22Rv1 (cell line): ENCODE measurements around the gene BAX.

Experiments used
- H3K27ac ChIP-seq: fragments of 450-650 bp; 2 replicates; pipeline ENCODE4 v1.5.1; 2017
- CTCF ChIP-seq: fragments of 450-650 bp; IDR thresholded peaks from 2 replicates; pipeline ENCODE4 v1.5.1; 2017; ENCODE audit warnings: mild to moderate bottlenecking
- ZFX ChIP-seq: fragments of 450-650 bp; IDR thresholded peaks from 2 replicates; pipeline ENCODE4 v1.6.1; 2017; ENCODE audit warnings: antibody characterized with exemption, borderline replicate concordance

Gene BAX

DNA sequence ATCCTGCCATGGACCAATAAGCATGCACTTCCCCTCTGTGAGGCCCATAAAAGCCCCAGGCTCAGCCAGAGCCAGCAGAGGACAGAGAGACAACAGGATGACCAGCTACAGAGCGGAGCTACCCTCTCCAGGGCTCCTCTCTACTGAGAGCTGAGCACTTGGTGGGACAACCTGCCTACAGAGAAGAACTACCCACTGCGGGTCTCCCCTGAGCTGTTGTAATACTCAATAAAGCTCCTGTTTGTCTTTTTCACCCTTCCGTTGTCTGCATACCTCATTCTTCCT is 7.5 kb upstream of the BAX start:
- TF ChIP-seq CTCF, result no peak
- TF ChIP-seq ZFX, result no peak
- H3K27ac ChIP-seq, result no peak overlapping the region

DNA sequence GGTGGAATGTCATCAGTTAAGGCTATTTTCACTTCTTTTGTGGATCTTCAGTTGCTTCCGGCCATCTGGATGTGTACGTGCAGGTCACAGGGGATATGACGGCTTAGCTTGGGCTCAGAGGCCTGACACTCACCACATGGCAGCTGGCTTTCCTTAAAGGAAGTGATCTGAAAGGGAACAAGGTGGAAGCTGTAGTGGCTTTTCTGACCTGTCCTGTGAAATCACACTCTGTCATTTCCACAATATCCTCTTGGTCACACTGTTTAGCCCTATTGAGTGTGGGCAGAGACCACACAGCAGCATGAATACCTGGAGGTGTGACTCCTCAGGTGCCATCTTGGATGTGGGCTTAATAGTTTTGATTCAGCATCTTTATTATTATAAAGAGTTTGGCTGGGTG is 4.5 kb upstream of the BAX start:
- no peak for TF ChIP-seq CTCF
- no peak for TF ChIP-seq ZFX
- H3K27ac ChIP-seq, result no peak overlapping the region

- TF ChIP-seq ZFX (no peak), CTCF (no peak)
- no peak overlapping the region for H3K27ac ChIP-seq
These were observed 3.7 kb upstream of the BAX start for GRCh38 chr19:48950830-48951519.

DNA sequence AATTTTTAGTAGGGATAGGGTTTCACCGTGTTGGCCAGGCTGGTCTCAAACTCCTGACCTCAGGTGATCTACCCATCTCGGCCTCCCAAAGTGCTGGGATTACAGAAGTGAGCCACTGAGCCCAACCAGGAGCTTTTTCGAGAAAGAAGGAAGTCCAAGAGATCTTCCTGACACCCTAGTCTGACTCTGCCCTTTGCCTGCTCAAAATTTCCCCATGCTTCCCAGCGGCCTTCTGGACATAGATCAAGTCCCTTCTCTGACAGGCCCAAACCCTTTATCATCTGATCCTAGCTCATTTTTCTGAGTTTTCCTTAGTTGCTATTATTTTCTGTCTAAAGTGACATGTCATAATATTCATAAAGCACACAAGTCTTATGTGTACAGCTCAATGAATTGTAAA is 1.5 kb upstream of the BAX start:
- no peak overlapping the region for H3K27ac ChIP-seq
- TF ChIP-seq ZFX (no peak), CTCF (no peak)

DNA sequence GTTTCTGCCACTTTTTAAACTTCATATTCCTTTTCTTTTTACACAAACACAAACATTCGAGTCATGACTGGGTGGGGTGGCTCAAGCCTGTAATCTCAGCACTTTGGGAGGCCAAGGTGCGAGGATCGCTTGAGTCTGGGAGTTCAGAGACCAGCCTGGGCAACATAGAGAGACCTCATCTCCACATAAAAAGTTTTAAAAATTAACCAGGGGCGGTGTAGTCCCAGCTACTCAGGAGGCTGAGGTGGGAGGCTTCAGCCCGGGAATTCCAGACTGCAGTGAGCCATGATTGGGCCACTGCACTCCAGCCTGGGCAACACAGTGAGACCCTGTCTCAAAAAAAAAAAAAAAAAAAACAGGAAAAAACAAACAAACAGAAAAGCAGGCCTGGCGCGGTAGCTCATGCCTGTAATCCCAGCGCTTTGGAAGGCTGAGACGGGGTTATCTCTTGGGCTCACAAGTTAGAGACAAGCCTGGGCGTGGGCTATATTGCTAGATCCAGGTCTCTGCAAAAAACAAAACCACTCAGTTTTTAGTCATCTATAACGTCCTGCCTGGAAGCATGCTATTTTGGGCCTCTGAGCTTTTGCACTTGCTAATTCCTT is 583 bp upstream of the BAX start:
- TF ChIP-seq ZFX, result no peak
- no peak for TF ChIP-seq CTCF
- peak overlapping the region; percentile 79 for H3K27ac ChIP-seq

DNA sequence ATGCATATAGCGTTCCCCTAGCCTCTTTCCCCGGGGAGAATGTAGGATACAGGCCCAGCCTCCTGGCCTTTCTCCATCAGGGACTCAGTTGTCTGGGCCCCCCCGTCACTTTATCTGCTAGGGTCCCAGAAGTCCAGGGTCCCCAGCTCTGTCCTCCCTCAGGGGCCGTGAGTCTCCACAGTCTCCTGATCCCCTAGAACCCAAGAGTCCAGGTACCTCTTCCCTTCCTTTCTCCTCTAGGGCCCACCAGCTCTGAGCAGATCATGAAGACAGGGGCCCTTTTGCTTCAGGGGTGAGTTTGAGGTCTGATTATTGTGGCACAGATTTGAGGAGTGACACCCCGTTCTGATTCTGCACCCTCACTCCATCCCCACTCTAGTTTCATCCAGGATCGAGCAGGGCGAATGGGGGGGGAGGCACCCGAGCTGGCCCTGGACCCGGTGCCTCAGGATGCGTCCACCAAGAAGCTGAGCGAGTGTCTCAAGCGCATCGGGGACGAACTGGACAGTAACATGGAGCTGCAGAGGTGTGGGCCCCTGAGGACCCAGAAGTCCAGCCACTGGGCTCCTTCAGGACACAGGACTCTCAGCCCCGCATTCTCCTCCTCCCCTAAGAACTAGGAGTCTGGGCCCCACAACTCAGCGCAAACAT is 758 bp downstream of the BAX start:
- peak overlapping the region; percentile 79 for H3K27ac ChIP-seq

More for the DNA sequence above, 758 bp downstream of the BAX start:
- TF ChIP-seq ZFX, result no peak
- TF ChIP-seq CTCF, result no peak
